Omental fat pad (tissue), 4 donors: Measurements from ENCODE around the gene NEK1. TPM values are rescaled to one million over a fixed set of nuclear protein-coding genes. Genes with fewer than 3 reads are reported as not detected.

Experiments used
- ATAC-seq: fragments of 150-250 bp; one replicate; pipeline ENCODE4 v1.9.1; 2016; ENCODE audit warnings: mild to moderate bottlenecking, moderate library complexity; ENCODE audit not compliant: low FRiP score
- DNase-seq: peaks from one replicate; pipeline ENCODE4 v3.0.0-alpha.2; 2019; ENCODE audit warnings: low spot score
- CTCF ChIP-seq, 3 donors: fragments of 450-650 bp; IDR thresholded peaks; one replicate each; pipeline ENCODE4 v1.5.1; 2016 to 2017; ENCODE audit warnings: antibody characterized with exemption in 3 of 3, mild to moderate bottlenecking in 3 of 3, moderate library complexity in 2 of 3
- total RNA-seq, 4 donors: library from RNA; depleted of rRNA; stranded (reverse); fragments of >200 nt; gene quantifications; one replicate each; pipeline ENCODE4 v1.1.0, GENCODE V29; 2016

NEK1 gene
- total RNA-seq, 4 donors from 2014 or later: 7.0 to 13.4 (median 9.8) TPM

GRCh38 chr4:169619958-169620879, 7.8 kb upstream of the NEK1 start, which contains the start of gene CLCN3:
TSS of gene CLCN3 (plus strand) at chr4:169620578. CDS start at chr4:169635929, 15,351 bp downstream.
- TF ChIP-seq CTCF (IDR thresholded peaks at IDR 0.05): no peak
- DNase-seq: peak; percentile 85
- peak; percentile 98 for ATAC-seq

DNA sequence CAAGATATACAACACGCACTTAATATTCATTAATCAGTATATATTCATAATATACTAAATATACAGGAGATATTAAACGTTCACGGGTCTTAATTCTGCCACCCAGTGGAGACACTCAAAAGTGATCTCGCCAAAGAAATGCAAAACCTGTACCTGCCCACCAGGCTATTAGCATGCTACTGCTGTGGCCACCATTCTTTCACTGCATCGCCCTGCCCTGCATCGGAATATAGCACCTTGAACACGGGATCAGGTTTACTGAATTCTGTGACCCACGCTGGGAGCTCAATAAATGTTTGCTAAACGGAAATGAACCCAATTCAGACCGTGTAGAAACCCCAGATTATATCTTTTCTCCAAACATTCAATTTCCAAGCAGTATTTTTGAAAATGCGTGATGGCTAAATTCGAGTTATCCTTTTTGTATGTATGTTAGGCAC, 7.2 kb upstream of the NEK1 start:
- no peak for DNase-seq
- ATAC-seq: peak; percentile 37
- no peak for TF ChIP-seq CTCF (IDR thresholded peaks at IDR 0.05)

GRCh38 chr4:169618986-169619385, 6.6 kb upstream of the NEK1 start:
- TF ChIP-seq CTCF (IDR thresholded peaks at IDR 0.05): no peak

DNA sequence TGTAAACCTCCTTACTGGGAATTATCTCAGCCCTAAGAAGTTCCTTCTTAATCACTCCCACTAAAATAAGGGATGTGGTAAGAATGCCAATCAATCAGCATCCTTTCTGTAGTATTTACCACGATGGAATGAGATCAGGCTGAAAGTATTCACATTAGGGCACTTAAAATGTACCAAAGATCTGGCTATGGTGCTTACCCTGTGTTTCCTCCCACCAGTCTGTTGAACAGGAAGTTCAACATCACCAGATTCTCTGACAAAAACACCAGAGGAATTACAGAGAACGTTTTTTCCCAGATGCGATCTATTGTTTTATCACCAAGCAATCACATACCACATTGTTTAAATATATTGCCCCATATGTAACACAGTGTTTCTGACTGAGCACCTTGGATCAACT, 5.9 kb upstream of the NEK1 start:
- ATAC-seq (no peak), DNase-seq (no peak)
- TF ChIP-seq CTCF (IDR thresholded peaks at IDR 0.05): no peak

More at GRCh38 chr4:169618986-169619385, 6.6 kb upstream of the NEK1 start:
- DNase-seq (no peak), ATAC-seq (no peak)

DNA sequence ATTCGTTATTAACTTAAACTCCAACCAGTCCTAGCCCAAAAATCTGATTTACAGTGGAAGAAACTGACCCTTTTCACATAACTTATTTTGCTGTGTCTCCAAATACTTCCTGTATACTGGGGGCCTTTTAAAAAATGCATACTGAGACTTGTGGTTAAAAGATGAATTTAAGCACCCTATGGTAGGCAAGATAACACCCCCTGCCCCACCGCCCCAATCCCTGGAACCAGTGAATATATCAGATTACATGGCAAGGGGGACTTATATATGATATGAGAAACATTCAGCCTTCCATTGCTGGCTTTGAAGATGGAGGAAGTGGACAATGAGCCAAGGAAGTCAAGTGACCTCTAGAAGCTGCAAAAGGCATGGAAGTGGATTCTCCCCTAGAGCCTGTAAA, 4.9 kb upstream of the NEK1 start:
- ATAC-seq (no peak), DNase-seq (no peak)
- TF ChIP-seq CTCF (IDR thresholded peaks at IDR 0.05): no peak

GRCh38 chr4:169616846-169617245, 4.5 kb upstream of the NEK1 start:
- TF ChIP-seq CTCF (IDR thresholded peaks at IDR 0.05): no peak
- DNase-seq (no peak), ATAC-seq (no peak)
